Ascending aorta (tissue), 2 donors: ENCODE results near the gene ECHDC3. TPM values are rescaled to one million over a fixed set of nuclear protein-coding genes. Genes with fewer than 3 reads are reported as not detected.
"Not testable (repeated sequence)": the region's sequence is repeated elsewhere in the genome, so short reads cannot be mapped to it uniquely, and the experiment has no call there.

ENCODE experiments used
- DNase-seq, 2 donors: peaks; one replicate each; pipeline ENCODE4 v3.0.0-alpha.2; 2019; ENCODE audit warnings: low spot score in 2 of 2
- H3K27ac ChIP-seq, 2 donors: fragments of 200-600 bp; sonication (generic); one replicate each; pipeline ENCODE4 v1.5.1; 2016 to 2017; ENCODE audit warnings: mild to moderate bottlenecking in 1 of 2
- H3K27me3 ChIP-seq: fragments of 200-600 bp; sonication (generic); one replicate; pipeline ENCODE4 v1.5.1; 2017
- H3K36me3 ChIP-seq, 2 donors: fragments of 200-600 bp; sonication (generic); one replicate each; pipeline ENCODE4 v1.5.1; 2016
- H3K4me1 ChIP-seq, 2 donors: fragments of 200-600 bp; sonication (generic); one replicate each; pipeline ENCODE4 v1.5.1; 2016 to 2017; ENCODE audit warnings: mild to moderate bottlenecking in 1 of 2
- H3K4me3 ChIP-seq, 2 donors: fragments of 200-600 bp; sonication (generic); one replicate each; pipeline ENCODE4 v1.5.1; 2016 to 2017; ENCODE audit warnings: mild to moderate bottlenecking in 1 of 2
- H3K9me3 ChIP-seq, 2 donors: fragments of 200-600 bp; sonication (generic); one replicate each; pipeline ENCODE4 v1.5.1; 2016
- CTCF ChIP-seq, 3 experiments: fragments of 200-600 bp in 2 of 3; fragments of 450-650 bp in 1 of 3; sonication (generic) in 2 of 3; IDR thresholded peaks; one replicate each; pipeline ENCODE4 v1.5.1; 2016 to 2019; ENCODE audit warnings: antibody characterized with exemption in 3 of 3, mild to moderate bottlenecking in 1 of 3, moderate library complexity in 1 of 3
- intact Hi-C: fragments of 100-400 bp; cut with DNase I; formaldehyde crosslinking; loops from one replicate; pipeline ENCODE4 v1.15.1; 2023
- total RNA-seq: library from RNA; depleted of rRNA; stranded (reverse); fragments of >200 nt; gene quantifications from one replicate; pipeline ENCODE4 v1.1.0, GENCODE V29; 2016

Gene ECHDC3
- total RNA-seq, 1 donor from 2014 or later = 12.2 TPM

DNA sequence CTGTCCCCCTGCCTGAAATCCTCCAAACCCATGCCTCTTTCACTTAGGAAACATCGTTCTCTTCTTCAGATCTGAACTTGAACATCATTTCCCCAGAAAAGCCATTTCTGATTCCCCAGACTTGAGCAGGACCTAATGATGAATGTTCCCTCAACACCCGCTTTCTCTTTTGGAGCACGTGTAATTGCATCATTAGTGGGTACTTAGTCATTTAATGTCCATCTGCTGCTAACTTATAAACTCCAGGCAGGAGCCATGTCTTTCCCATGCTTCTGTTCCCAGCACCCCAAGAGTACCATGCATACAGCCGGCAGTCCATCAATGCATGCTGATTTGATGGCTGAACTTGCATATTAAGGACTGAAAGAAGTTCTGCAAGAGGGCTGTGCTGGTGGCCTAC is 36.5 kb upstream of the ECHDC3 start:
- H3K36me3 ChIP-seq = no peaks in the 10 kb centered on the region
- TF ChIP-seq CTCF (IDR thresholded peaks at IDR 0.05) = no peak
- no peaks in the 10 kb centered on the region for H3K9me3 ChIP-seq
- no peaks in the 10 kb centered on the region for H3K4me1 ChIP-seq
- DNase-seq = no peak
- H3K4me3 ChIP-seq = no peak overlapping the region
- no peaks in the 10 kb centered on the region for H3K27me3 ChIP-seq
- H3K27ac ChIP-seq = no peak overlapping the region
- intact Hi-C loops = no loop called here

- Histone ChIP-seq H3K27ac (no peak overlapping the region), H3K27me3 (no peaks in the 10 kb centered on the region), H3K4me1 (no peaks in the 10 kb centered on the region), H3K36me3 (no peaks in the 10 kb centered on the region), H3K4me3 (no peak overlapping the region), H3K9me3 (no peaks in the 10 kb centered on the region)
- intact Hi-C loops = no loop called here
- TF ChIP-seq CTCF (IDR thresholded peaks at IDR 0.05) = no peak
- no peak for DNase-seq
Measured at GRCh38 chr10:11706895-11707567, 35.2 kb upstream of the ECHDC3 start.

GRCh38 chr10:11707624-11708350 is 34.4 kb upstream of the ECHDC3 start:
- TF ChIP-seq CTCF (IDR thresholded peaks at IDR 0.05) = no peak
- intact Hi-C loops = no loop called here
- Histone ChIP-seq H3K27ac (no peak overlapping the region), H3K9me3 (no peaks in the 10 kb centered on the region), H3K4me3 (no peak overlapping the region), H3K36me3 (no peaks in the 10 kb centered on the region), H3K27me3 (no peaks in the 10 kb centered on the region), H3K4me1 (no peaks in the 10 kb centered on the region)
- DNase-seq = no peak

DNA sequence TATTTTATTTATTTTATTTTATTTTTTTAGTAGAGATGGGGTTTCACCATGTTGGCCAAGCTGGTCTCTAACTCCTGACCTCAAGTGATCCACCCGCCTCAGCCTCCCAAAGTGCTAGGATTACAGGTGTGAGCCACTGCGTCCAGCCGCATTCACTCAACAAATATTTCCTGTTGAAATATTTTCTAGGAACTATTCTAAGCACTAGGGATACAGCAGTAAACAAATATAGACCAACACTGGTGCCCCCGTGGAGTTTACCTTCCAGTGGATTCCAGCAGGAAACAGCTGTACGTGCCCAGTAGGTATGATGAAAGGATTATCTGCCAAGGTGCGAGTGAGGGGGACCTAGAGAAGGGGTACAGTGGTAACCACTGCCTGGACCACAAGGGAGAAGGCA is 33.4 kb upstream of the ECHDC3 start:
- intact Hi-C loops = not testable (repeated sequence)

DNA sequence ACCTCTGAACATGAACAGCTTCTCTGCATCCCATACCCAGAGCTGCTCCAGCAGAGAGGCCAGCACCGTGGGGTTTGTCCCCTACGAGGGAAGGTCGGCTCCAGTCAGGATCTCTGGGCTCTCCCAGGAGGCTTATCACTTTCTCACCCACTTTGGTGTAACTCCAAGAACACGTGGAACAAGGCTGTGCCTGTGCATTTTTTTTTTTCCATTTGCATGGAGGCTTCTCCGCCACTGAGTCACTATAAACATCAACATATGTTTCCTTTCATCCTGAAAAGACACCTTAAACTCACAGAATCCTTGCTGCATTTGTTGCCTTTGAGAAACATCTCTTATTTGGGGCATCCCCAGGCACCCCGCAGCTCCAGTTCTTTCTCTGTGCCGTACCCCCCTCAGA is 29.4 kb upstream of the ECHDC3 start:
- H3K9me3 ChIP-seq = no peaks in the 10 kb centered on the region
- H3K4me1 ChIP-seq = no peaks in the 10 kb centered on the region
- H3K36me3 ChIP-seq = no peaks in the 10 kb centered on the region
- no peak for DNase-seq
- no peak overlapping the region for H3K27ac ChIP-seq
- no peak overlapping the region for H3K4me3 ChIP-seq
- intact Hi-C loops = no loop called here
- no peak for TF ChIP-seq CTCF (IDR thresholded peaks at IDR 0.05)
- no peaks in the 10 kb centered on the region for H3K27me3 ChIP-seq

More for the DNA sequence above, 33.4 kb upstream of the ECHDC3 start:
- H3K4me1 ChIP-seq, H3K27ac ChIP-seq, H3K9me3 ChIP-seq, H3K27me3 ChIP-seq, DNase-seq, H3K36me3 ChIP-seq, H3K4me3 ChIP-seq: not testable (repeated sequence)

DNA sequence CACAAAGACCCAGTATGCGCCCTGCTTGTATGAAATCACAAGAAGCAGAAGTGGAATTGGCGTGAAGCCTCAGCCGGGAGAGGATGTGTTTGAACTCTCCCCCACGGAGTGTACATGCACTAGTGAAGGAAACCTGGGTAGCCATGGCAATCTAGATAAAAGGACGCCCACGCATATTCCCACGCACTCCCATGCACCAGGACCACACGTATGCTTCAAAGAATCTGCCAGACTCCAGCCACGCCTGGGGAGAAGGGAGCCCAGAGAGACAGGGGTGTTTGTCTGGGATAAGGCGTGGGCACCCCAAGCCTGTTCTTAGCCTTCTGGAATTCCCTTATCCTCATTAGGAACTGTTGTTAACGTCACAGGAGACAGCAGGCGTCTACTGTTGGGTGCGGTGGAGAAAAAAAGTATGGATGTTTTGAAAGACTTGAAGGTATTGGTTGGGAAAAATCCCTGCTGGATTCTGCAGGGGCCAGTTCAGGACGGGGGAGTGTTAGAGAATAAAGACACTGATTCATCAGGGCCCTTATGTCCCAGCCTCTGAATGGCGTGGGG is 28.9 kb upstream of the ECHDC3 start:
- DNase-seq = no peak
- H3K27me3 ChIP-seq = no peaks in the 10 kb centered on the region
- no peaks in the 10 kb centered on the region for H3K4me1 ChIP-seq
- no peaks in the 10 kb centered on the region for H3K9me3 ChIP-seq
- H3K4me3 ChIP-seq = no peak overlapping the region
- no peak overlapping the region for H3K27ac ChIP-seq
- no peak for TF ChIP-seq CTCF (IDR thresholded peaks at IDR 0.05)
- no peaks in the 10 kb centered on the region for H3K36me3 ChIP-seq
- intact Hi-C loops = no loop called here
